Gastroesophageal sphincter (tissue), 3 donors: ENCODE data around the gene RTCA.

Source experiments
- POLR2A ChIP-seq, 2 donors: fragments of 450-650 bp; IDR thresholded peaks; one replicate each; pipeline ENCODE4 v1.6.1; 2017; ENCODE audit warnings: antibody characterized with exemption in 2 of 2, mild to moderate bottlenecking in 2 of 2, moderate library complexity in 1 of 2
- TF ChIP-seq, protein P1 (sequence below), 4 experiments: fragments of 200-600 bp in 2 of 4; fragments of 450-650 bp in 2 of 4; sonication (generic) in 1 of 4; IDR thresholded peaks; one replicate each; pipeline ENCODE4 v1.5.1; 2017 to 2019; ENCODE audit warnings: antibody characterized with exemption in 4 of 4, mild to moderate bottlenecking in 2 of 4, moderate library complexity in 2 of 4

DNA sequence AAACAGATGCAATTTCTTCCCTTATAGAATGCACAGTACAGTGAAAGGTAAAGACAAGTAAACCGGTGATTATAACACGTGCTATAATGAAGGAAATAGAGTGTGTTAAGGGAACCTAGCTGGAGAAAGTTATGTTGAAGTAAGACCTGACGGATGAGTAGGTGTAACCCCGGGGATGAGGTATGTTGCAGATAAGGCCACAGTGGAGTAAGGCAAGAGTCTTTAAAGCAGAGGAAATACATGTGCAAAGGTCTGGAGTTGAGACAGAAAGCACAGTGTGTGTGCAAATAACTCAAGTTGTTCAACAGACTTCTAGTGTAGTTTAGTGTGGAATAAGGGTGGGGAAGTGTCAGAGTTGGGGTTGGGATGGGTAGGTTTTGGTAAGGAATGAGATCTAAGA, 19.3 kb upstream of the RTCA start:
- TF ChIP-seq, protein P1, sequence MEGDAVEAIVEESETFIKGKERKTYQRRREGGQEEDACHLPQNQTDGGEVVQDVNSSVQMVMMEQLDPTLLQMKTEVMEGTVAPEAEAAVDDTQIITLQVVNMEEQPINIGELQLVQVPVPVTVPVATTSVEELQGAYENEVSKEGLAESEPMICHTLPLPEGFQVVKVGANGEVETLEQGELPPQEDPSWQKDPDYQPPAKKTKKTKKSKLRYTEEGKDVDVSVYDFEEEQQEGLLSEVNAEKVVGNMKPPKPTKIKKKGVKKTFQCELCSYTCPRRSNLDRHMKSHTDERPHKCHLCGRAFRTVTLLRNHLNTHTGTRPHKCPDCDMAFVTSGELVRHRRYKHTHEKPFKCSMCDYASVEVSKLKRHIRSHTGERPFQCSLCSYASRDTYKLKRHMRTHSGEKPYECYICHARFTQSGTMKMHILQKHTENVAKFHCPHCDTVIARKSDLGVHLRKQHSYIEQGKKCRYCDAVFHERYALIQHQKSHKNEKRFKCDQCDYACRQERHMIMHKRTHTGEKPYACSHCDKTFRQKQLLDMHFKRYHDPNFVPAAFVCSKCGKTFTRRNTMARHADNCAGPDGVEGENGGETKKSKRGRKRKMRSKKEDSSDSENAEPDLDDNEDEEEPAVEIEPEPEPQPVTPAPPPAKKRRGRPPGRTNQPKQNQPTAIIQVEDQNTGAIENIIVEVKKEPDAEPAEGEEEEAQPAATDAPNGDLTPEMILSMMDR (IDR thresholded peaks at IDR 0.05), result no peak
- TF ChIP-seq POLR2A (IDR thresholded peaks at IDR 0.05), result no peak
